CD4-positive, alpha-beta T cell treated with Interleukin-10 for 1 hour (primary cell): ENCODE results near the gene AMIGO1.
"Not testable (repeated sequence)": the region's sequence is repeated elsewhere in the genome, so short reads cannot be mapped to it uniquely, and the experiment has no call there.

Experiments used
- DNase-seq: peaks from one replicate; pipeline ENCODE4 v3.0.0-alpha.2; 2020

The AMIGO1 gene

DNA sequence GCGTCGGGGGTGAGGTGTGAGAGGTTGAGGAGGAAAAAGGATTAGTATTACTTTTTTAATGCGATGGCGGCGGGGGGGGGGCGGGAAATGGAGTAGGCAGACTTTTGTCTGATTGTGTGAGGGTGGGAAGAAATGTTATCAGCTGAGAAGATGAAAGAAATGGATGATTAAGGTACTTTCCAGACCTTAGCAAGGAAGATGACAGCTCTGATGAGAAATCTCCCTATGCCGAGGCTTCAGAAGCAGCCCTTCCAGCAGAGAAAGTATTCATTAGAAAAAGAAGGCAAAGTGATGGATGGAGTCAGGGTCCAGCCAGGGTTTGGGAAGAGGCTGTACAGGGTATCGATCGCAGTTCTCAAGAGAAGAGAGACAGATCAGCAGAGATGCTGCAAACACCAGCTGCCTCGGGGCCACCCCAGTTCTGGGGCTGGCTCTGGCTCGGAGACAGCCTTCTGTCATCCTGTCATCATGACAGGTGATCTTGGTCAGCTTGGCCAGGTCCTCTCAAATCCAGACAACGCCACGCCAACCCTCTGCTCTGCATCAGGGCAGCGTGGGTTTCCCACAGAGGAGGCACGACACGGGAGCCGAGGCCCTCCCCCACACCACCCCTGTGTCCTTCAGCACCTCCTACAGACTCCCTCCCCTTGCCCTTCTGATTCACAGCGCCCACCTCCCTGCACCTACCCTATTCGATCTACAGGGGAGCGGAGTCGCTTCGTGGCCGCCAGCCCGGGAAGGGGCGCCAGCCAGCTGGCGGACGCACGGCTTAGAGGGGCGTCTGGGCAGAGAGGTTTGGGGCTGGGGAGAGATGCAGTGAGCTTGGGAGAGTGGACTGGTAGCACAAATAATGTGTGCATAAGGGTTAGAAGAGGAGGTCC lies 26.5 kb downstream of the AMIGO1 start:
- DNase-seq, result peak; percentile 58

DNA sequence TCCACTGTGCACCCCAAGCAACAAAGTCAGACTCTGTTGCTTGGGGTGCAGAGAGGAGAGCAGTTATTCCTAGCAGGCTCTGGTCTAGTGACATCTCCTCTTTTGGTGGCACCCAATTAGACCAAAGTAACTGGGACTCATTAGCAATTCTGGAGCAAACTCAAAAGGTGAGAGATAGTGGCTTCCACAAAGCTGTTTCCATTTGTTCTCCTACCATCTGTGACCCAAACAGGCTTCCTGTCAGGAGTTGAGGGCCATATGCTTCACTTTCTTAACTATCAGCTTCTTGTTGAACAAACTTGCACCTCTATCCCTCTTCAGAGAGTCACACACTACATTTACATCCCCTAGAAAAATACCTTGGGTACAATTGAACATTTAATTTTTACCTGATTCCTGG lies 27.3 kb downstream of the AMIGO1 start:
- no peak for DNase-seq

DNA sequence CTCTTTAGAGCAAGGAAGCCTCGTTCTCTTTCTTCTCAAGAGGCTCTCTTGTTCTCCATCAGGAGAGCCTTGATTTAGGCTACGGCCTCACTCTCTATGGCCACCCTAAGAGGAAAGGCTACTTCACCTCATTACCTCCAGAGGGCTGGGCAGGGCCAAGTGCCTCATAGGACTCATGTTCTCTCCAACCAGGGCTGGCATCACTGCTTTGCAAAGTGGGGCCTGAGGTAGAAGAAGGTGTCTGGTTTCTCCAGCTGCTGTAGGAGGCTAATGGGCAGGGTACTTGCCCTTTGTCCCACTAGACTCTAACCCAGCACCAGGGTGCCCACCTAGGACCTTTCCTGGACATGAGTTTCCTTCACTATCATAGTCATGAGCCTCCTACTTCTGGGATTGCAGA lies 27.9 kb downstream of the AMIGO1 start:
- no peak for DNase-seq

DNA sequence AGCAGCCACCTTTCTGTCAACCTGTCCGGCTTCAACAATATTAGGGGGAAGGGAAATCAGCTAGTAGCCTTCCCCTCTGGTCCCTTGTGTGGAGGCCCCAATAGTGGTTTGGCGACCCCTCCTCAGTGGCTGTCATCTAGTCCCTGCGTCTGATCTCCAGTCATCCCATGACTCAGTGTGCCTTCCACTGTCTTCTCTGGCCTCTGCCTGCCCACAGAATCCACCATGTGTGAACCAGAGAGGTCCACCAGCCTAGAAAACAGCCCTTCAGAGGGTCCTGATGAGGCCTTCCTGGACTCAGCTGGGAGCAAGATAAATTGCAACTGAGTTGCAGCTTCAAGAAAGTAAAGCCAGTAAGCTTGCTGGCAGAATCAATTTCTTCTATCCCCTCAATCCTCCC lies 29.6 kb downstream of the AMIGO1 start:
- DNase-seq, result no peak

DNA sequence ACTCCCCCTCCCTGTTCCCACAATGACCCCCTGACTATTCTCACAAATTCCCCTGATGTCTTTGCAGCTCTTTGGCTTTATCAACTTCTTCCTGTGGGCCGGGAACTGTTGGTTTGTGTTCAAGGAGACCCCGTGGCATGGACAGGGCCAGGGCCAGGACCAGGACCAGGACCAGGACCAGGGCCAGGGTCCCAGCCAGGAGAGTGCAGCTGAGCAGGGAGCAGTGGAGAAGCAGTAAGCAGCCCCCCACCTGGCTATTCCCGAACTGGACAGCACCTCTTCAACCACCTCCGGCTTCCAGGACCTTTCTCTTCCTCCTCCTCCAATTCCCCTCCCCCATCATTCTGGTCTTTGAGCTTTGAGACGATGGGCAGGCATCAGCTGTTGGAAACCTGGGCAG lies 30.2 kb downstream of the AMIGO1 start:
- no peak for DNase-seq

DNA sequence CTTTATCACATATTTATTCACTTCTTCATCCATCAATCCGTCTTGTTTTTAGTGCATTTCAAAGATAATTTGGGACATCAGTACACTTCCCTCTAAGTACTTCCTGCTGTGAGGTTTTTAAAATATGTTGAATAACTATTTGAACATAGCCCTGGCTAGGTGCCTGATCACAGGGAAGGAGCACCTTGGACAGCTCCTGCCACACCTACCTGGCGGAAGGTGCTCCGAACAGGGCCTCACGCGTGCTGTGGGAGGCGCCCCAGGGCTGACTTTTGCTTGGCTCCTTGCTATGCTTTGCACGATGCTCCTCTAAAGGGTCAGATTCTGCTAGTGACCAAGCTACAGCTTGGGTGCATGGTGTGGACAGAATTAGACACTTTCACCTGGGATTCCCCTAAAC lies 30.7 kb downstream of the AMIGO1 start:
- peak; percentile 44 for DNase-seq

DNA sequence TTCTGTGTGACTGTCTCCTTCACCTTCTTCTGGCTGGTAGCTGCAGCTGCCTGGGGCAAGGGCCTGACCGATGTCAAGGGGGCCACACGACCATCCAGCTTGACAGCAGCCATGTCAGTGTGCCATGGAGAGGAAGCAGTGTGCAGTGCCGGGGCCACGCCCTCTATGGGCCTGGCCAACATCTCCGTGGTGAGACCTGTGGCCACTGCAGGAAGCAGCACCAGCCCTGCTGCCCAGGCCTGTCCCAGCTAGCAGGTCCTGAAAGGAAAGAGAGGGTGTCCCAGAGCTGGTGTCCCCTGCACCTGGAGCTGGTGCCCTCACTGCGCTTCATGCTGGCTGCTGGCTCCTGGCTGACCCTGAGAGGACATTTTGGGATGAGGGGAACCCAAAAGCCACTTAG lies 31.7 kb downstream of the AMIGO1 start:
- DNase-seq, result no peak

DNA sequence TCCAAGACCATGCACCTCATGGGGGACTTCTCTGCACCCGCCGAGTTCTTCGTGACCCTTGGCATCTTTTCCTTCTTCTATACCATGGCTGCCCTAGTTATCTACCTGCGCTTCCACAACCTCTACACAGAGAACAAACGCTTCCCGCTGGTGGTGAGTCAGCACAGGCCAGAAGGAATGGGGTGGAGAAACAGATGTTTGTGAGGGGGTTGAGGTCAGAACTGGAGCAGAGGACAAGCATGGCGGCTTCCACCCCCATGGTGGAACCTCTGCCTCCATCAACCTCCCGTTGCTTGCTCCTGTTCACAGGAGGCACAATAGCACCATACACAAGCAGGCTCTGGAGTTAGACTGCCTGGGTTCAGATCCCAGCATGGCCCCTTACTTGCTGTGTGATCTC lies 32.7 kb downstream of the AMIGO1 start:
- no peak for DNase-seq

DNA sequence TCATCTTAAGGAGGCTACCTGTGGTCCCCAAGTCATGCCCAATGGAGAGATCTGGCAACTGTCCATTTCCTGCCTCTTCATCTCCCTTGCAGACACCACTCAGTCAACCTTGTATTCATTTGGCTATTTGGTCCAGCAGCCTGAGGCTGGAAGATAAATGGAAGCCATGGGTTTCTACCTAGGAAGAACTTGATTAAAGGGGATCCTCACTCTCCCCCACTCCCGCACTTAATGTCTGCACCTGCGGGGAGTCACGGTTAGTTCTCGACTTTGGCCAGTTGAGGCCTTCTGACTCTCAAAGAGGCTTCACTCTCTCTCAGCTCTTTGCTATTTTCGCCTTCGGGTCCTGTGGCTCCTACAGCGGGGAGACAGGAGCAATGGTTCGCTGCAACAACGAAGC lies 34.3 kb downstream of the AMIGO1 start:
- DNase-seq, result no peak

DNA sequence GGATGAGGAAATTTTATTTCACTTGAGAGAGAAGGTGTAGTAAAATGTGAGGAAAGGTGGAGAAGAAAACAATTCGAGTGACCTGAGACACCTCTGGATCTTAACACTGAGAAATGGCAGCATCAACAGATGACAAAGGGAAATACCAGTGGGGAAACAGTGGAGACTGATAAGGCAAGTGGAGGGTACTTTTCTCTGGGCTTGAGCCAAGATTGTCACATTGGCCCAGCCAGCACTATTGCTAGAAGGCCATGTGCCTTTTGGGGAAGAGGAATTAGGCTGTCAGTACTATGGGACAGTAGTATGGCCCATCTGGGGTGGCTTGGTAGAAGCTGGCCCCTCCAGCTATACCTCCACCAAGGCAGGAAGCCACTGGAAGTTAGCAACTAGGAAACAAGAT lies 34.8 kb downstream of the AMIGO1 start:
- DNase-seq, result no peak

DNA sequence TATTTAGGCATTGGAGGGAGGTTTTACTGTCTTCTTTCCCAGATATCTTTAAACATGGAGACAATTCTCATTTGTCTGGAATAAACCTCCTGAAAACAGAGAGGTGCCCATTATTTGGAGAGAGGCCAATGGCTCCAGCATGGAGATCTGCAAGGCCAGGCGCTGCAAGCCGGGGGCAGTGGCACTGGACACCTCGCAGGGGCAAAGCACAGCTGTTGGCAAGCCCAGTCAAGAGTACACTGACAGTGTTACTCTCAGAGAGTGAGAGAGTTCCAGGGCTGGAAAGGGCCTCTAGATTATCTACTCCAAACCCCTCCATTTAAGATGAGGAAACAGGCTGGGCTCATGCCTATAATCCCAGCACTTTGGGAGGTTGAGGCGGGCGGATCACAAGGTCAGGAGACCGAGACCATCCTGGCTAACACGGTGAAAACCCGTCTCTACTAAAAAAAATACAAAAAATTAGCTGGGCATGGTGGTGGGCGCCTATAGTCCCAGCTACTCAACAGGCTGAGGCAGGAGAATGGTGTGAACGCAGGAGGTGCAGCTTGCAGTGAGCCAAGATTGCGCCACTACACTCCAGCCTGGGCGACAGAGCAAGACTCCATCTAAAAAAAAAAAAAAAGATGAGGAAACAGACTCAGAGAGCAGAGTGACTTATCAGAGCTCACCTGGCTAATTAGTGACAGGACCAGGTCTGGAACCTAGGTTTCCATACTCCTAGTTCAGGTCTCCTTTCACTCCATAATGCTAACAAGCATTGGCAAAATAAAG lies 36.1 kb downstream of the AMIGO1 start:
- not testable (repeated sequence) for DNase-seq

DNA sequence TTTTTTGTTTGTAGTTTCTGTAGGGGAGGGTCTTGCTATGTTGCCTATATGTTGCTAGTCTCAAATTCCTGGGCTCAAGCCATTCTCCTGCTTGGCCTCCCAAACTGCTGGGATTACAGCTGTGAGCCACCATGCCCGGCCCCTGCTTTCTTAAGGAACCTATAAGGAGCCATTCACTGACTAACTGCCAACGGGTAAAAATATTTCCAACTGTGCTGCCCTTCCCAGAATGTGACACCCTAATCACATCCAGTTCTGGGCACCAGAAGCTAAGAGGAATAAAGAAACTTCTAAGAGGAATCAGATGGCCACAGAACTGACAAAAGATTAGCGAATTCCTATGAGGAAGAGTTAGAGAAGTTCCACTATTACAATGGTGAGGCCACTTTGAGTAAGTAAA lies 36.7 kb downstream of the AMIGO1 start:
- no peak for DNase-seq

DNA sequence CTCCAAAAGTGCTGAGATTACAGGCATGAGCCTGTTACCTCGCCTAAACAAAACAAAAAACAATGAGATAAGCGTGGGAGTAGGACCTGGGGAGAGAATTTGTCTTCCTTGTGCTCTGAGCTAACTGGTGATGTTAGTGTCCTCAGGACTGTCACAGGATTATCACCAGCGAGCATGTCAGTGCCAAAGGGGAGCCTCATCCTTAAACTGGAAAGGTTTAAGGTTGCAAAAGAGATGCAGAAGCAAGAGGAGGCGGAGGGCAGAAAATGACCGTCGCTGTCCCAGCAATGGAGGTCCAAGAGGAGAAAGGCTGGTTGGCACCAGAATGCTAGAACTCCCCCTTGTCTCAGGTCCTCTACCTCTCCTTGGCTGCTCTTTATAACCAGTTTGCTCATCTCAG lies 39.3 kb downstream of the AMIGO1 start:
- no peak for DNase-seq

DNA sequence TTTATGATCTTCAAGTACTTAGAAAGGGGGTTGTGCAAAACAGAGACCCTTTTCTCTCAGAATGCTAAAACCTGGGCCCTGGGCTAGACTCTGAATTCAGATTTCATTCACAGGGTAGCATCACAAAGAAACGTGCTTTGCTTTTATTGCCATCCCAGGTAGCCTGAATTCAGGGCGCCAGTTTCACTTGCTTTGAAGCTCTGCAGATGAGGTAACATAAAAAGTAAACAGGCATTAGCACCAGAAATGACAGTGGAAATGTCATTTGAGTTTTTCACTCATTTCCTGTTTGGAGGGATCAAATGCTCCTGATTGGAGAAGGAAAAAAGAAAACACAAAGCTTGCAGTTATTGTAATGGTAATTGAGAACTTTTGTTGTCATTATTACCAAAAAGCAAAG lies 40.6 kb downstream of the AMIGO1 start:
- no peak for DNase-seq

DNA sequence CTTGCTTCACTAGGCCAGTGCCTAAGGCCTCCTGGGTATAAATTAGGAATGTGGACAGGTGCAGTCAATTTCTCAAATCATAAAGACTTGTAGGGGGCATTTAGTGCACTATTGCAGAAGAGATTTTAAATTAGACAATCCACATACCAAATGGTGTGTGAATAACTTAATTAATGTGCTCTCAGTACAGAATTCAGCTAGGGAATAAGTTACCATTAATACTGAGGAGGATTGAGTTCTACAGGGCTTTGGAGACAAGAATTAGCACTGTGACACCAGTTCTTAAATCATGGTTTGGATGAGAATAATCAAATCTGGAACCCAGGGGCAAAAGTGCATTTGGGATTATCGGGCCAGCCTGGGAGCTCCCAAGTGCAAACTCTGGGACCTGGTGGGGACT lies 41.5 kb downstream of the AMIGO1 start:
- no peak for DNase-seq

DNA sequence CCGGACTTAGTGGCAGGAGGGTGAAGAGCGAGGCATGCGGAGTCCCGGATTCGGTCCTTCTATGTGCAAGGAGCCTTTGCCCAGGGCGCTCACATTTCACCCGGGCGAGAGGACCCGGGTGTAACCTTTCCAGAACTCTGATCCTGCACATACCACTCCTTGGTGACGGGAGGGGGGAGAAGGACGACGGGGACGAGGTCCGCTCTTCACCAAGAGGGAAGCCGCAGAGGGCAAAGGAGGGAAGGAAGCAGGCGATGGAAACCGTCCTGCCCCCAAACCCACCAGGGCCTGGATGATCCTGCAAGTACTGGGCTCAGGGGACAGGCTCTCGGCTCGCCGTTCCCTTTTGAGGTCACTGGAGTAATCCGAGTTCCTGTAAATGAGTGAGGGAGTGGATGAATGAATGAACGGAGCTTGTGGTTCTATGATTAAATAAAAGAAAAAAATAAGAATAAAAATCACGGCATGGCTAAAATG lies 42.2 kb downstream of the AMIGO1 start:
- DNase-seq, result no peak

DNA sequence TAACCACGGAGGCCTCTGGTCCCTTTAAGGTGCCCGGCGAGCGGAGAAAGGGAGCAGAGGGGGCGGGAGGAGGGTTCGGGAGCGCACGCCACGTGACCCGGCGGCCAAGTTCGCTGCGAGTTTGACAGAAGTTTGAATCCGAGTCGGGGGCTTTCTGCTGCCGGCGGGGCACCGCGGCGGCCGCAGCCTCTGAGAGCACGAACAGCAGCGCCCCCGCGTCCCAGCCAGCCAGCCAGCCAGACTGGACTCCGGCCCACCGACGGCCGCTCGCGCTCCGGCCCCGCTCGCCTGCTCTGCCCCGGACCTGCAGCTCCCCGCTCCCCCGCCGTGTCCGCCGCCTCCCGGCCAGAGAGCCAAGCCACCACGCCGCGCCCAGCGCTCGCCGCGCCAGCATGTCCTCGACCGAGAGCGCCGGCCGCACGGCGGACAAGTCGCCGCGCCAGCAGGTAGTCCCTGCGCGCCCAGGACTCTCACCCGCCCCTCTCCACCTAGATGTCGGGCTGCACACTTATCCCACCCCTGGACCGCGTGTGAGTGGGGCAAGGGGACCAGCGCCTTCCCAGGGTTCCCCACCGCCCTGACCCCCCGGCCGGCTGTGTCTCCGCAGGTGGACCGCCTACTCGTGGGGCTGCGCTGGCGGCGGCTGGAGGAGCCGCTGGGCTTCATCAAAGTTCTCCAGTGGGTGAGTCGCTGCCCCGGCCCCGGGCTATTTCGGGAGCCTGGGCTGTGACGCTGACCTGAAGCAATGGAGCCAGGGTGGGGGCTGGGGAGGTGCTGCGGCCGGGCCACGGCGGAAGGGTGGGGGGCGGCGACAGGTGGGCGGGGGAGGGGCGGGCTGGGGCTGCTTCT lies 42.9 kb downstream of the AMIGO1 start, which contains the start of gene SYPL2:
SYPL2 (plus strand) TSS at position 95 of the 849 bp plus-strand sequence; CDS start at position 393, 298 bp downstream.
- peak; percentile 16 for DNase-seq

DNA sequence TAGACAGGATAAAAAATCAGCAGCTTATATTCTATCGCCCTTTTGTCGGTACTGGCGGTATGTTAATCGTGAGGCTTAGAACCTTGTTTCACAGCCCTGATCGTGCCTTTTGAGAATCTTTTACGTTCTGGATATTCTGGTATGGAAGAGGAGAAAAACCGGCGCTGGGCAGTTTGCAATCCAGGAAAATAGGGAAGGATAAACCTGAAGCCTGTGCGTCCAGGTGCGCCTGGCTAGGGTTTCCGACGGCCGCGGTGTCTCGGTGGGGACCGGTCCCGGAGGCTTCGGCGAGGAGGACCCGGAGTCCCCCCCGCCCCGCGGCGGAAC lies 43.4 kb downstream of the AMIGO1 start:
- no peak for DNase-seq

DNA sequence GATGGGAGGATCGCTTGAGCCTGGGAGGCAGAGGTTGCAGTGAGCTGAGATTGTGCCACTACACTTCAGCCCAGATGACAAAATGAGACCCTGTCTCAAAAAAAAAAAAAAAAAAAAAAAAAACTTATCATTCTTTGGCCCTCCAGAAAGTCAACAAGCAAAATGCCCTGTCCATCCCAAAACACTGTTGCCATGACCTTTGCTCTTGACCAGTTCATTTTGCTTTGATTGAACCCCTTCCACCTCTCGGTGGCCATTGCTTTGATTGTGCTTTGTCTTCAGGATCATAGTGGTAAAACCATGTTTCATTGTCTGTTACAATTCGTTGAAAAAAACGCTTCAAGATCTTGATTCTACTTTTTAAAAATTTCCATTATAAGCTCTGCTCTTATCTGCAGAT lies 51.7 kb downstream of the AMIGO1 start:
- DNase-seq, result no peak

DNA sequence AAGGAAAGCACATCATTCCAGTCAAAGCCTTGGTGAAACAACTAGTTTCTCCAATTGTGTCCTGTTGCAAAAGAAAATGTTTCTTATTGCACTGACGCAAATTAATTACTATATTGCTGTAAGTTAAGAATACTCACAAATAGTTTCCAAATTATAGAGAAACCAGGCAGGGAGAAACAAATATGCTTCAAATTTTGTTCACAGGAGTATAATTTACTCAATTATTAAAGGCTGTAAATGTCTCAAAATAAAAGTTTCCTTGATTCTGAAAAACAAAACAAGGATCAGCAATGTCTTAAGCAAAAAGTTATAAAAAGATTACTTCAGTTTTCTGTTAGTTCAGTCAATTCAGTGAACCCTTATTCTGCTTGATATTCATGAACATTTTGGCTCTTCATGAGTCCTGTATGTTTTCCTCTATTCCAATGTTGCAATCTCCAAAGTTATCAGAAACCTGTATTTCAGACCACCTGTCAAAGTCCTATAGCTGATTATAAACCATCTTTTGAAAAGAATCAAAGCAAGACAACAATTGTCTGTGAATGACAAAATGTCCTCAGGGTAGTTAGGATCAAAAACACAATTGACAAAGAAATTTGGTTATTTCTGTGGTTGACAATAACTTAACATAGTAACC lies 54.9 kb downstream of the AMIGO1 start:
- DNase-seq, result no peak
